NK-92 treated with Interleukin-12 subunit alpha and Interleukin-12 subunit beta, amount 100 ng/mL, for 24 hours (cell line): Measurements from ENCODE around the gene WIPF3.

Experiments
- DNase-seq: peaks from one replicate; lab custom pipeline; 2025; lab: John Stamatoyannopoulos, UW

The WIPF3 gene

DNA sequence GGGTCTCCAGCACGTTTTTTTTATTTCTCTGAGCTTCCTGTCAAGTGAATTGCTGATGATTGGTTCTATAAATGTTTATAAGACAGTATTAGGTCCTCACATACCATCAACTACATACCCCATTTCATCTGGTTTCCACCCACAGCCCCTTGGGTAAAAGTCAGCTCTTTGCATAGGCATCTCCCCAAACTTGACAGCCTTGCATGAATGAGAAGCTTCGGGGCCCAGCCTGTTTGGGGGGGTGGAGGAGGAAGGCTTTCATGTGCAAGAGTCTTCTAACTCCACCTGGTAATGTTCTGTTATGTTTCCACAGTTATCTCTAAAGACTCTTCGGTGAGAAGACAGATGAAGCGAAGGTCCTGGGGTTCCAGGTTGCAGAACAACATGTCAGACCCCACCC is 107.9 kb downstream of the WIPF3 start:
- DNase-seq: no peak

DNA sequence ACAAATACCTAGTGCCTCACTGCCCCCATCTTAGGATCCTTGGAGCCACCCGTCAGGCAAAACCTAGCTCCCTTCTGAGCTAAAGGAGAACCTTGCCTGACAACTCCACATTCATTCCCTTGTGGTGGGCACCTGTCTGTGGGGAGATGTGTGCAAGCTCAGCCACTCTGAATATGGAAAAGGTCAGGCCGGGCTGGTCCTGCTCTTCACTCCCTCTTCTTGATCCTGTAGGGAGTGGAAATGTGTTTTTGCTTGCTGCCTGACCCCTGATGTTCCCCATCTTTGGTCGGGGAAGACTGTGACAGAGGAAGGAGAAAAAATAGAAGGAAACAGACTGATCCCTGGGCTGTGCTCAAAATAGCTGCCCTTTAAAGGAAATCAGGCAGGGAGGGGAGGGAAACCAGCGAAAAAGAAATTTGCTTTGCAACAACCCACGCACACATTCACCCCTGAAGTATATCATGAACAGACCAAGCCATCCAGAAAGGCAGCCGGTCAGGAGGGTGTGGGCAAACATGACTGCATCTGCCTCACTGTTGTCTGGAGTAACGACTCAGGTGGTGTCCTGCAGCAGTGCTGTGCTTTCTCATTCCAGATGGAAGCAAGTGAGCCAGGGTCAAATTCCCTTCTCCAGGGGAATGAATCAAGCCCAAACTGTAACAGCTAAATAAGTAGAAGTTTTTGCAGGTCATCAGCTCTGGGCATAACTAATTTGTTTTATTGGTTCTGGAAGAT is 109.3 kb downstream of the WIPF3 start:
- no peak for DNase-seq

DNA sequence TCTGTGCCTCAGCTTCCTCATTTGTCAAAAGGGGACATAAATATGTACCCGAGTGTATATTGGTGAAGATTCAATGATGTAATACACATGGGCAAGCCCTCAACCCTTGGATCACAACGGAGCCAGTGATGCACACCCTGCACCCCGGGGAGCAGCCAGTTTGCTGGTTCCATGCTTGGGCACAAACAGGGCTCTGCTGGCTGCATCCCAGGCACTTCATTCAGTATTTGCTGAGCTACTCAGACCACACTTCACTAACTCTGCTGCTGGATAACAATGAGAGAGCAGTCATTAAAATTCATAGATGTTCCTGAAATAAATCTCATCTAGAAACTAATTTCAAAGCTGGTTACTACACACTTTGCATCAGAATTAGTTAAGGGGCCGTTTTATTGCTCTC is 111.3 kb downstream of the WIPF3 start:
- DNase-seq: no peak

DNA sequence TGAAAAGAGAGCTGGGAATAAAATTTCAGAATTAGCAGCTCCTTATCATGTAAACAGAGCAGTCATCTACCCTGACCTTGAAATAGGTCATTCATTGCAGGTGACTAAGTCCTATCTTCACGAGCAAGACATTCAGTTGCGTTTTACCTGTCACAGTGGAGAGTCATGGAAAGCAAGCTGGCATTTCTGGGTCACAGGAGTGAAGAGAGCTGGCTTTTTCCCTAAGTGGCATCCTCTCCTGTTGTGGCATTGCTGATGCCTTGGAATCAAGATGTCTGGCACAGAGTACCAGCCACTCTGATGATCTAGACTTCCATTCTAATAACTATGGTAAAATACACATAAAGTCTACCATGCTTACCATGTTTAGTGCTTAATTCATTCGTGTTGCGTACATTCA is 112.5 kb downstream of the WIPF3 start:
- DNase-seq: no peak

DNA sequence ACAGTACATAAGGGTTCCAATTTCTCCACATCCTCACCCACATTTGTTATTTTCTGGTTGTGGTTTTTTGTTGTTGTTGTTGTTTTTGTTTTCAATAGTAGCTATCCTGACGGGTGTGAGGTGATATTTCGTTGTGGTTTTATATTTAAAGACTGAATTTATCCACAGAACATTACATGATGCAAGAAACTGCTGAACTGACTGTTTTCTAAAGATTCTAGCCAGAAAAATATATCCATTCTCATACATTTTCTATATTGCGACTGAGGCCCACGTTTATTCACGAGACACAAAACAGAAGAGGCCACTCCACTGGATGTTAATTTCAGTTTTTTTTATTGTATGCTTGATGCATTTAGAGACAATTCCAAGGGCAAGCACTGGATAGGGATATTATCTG is 113.5 kb downstream of the WIPF3 start:
- no peak for DNase-seq

DNA sequence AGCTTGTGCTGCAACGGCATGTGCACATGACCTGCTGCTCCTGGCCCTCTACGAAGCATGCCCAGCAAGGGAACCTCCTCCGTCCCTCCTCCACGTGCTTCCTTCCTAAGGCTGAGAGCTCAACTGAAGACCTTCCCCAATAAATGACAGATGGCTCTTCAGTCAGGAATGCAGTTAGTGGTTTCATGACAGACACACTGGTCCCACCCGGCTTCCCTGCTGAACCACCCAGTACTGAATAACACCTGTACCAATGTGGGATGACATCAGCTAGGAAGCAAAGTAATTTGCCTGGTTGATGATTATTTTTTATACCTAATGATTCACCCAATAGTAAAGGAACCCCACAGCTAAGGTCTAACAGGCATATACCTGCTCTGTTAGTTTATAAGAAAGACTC is 114.2 kb downstream of the WIPF3 start:
- DNase-seq: no peak

DNA sequence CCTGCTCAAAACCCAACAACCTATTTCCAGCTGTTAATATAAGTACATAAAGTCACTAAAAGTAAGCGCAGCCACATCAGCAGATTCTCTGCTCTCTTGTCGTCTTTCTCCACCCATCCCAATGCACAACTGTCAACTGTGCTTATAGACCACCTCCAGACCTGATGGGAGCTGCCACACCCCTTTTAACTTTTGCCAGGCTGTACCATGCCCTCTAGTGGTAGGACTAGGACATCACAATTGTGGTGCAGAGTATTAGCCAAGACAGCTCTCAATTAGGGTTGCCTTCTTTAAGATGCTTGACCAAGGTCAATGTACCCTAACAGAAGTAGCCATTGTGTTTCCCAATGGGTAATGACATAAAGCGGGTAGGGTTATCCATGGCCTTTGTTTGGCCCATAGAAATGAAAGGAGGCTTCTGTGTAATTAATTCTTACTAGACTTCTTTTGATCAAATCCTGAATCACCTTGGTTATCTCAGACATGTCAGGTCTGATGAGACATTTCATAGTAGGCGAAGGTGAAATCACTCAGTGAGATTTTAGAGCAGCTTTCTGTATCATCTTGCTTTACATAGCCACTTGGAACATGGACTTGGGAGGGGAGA is 115.2 kb downstream of the WIPF3 start:
- peak; percentile 5 for DNase-seq

DNA sequence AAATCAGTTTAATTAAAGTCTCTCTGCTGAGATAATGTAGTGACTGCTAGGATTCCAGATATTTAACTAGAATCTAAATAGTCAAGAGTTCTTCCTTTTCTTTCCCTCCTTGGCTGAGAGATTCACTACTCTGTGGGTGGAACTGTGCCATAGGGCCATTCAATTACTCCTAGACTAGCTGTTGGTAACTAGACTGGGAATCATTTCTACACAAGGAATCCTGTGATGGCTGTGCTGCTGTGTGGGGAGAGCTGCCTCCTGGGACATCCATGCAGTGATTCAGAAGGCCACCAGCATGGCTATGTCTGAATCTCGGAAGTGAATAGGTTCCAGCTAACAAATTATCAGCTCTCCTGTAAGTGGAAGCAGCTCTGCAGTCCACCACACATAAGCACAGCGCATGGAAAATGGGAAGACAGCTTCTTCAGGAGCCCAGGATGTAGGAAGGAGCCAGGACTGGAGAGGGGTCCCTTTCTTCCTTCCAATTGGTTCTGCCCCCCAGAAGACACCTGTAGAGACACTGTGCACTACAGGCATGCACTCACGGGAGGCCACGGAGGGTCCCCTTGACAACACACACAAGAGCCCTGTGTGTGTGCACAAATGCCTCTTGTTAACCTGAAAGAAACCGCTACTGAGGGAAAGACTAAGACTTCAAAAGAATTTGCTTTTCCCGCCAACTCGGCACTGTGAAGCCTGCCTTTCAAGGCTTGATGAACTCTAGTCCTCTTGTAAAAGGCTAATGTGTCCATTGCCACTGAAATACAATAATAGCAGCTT is 116.8 kb downstream of the WIPF3 start:
- DNase-seq: no peak

DNA sequence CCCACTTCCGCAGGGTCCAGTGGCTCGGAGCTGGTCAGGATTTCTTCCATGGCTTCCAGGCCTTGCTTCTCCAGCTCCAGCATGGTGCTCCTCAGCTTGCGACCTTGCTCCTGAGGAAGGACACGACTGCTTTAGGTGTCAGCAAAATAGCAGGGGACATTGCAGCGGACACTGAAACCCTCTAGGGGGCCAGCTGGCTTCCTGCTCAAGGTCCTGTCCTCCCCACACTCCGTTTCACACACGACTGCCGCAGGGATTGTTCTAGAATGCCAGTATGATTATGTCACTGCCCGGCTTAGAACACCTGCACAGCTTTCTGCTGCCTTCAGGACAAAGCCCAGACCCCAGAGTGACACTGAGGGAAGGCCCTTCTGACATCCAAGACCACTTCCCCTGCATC is 117.7 kb downstream of the WIPF3 start:
- no peak for DNase-seq

DNA sequence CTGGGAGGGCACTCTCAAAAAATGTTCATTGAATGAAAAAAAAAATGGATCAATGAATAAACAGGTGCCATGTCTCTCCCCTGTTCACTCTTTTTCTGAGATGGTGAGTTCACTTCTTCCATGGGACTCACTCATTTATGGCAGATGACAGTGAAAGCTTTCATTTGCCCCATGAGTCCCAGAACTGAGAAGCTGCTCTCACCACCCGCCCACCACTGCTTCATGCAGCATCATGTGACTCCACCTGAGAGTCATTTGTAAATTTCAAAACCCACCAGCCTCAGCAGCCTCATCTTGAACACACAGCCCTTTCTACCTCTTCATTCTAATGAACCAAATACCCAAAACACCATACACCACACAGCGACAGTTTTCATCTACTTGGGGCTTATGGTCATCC is 118.4 kb downstream of the WIPF3 start:
- no peak for DNase-seq

DNA sequence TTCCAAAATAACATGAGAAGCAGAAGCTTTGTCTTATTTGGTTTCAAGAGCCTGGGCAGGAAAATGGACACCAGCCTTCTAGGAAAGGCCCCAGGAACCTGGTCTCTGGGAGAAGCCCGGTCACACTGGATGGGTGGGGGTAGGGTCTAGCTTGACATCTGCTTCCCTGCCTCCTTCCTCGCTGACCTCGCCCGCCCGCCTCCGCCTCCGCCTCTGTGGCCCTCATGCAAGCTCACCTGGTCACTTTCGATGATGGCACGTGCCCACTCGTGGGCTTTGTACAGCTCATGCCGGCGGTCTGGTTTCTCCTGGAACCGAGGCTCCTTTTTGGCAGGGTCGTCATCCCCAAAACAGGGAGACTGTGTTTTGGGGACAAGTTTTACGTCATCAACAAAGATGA is 119.9 kb downstream of the WIPF3 start:
- DNase-seq: no peak

DNA sequence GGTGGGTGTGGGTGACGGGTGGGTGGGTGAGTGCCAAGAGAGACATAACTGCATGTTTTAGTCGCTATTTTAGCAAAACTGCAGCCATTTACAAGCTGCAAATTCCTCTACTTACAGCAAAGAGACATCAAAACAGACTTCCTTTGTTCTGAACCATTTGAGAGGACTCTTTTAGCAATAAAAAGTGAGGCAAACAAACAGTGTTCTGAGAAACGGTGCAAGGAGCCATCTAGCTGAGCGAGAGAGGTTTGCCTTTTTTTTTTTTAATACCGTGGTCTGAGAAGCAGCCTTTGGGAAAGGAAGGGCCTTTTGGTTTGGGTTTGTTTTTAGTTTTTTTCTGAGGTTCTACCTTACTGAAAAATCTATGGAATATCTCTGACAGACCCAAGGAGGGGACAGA is 120.4 kb downstream of the WIPF3 start:
- no peak for DNase-seq

DNA sequence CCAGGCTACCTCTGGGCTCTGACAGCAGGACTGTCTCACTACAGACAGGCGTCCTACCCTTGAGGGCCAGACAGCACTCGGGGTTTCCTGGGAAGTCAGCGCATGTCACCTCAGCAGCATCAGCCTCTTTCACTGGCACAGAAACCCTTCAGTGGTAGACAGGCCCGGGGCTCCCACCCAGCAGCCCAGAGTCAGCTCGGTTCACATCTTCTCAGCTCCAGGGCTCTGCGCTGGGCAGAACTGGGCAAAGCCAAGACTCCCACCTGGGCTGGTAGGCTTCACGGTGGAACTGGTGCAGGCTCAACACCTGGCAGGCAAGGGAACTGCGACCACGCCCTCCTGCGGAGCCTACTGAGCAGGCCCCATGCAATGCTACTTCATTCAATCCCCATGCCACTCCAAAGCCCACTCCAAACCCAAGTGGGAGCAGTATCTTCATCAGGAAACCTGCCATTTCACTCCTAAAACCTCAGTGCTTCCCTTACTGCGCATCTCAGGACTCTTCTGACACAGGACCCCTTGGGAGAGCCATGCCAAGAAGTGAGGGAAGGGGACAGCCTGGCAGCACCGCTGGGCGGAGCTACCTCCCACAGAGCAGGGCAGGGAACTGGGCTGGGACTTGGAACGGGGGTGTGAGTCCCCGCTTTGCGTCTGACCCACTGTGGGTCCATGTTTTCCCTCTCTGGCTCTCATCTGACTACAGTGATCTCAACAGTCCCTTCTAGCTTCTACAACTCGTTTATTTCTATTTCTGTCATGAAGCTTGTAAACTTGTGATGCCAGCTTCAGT is 122.9 kb downstream of the WIPF3 start:
- no peak for DNase-seq

DNA sequence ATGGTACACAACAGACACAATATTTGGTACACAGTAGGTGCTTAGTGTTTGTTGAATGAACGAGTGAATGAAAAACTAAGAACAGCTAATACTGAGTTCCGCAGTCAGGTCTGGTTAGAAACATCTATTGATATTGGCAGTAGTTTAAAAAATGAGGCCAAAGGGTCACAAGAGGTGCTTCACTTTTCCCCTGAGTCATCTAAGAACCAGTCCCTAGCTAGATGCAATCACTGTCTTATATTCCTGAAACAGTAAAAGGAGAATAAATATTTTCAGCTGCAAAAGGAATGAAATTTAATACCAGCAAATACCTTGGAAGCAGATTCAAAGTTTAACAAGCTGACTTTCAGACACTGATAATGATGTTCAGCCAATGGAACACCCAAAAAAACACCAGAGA is 128.8 kb downstream of the WIPF3 start:
- no peak for DNase-seq

DNA sequence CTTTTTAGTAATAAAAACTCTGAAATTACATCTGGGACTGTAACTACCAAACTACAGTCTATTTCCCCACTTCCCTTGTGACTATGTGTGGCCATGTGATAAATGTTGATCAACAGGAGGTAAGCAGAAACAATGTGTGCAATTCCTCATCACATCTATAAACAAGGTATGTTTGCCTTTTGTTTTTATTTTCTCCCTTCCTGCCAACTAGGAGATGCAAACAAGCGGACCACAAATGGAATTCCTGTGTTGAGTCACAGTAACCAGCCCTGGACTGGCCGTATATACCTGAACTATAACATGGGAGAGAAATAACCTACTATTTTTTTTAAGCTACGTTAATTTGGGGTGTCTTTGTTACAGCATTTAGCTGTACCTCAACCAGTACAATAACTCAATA is 130.8 kb downstream of the WIPF3 start:
- DNase-seq: no peak

DNA sequence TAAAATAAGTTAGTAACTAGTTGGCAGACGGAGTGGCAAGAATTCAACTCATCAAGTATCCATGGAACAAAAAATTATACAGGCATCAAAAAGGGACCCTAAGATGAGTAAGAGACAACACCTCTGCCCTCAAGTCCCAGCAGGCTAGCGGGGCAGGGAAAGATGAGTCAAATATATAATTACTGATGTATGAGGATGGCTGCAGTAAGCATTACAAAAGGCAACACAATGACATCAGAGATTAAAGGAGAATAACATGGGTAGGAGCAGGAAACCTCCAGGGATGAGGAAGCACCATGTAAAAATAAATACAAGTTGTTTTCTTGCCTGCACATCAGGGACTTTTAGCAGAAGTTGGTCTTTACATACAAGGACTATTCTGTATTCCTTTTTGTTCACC is 133.9 kb downstream of the WIPF3 start:
- DNase-seq: no peak

DNA sequence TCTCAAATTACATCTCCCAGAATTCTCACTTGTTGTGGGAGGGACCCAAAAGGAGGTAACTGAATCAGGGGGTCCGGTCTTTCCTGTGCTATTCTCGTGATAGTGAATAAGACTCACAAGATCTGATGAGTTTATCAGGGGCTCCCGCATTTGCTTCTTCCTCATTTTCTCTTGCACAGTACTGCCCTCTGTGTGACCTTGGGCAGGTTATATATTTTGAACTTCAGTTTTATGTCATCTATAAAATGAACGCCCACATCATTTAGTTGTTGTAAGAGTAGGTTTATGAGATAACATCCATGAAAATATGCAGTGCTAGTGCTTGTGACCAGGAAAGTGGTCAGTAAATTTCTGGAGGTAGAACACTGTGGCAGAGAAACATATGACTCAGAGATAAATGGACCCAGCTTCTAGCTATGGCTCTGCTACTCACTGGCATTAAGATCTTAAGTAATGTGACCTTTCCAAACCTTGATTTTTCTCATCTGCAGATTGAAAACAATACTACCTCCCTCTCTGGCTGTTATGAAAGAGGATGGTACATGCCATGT is 139.0 kb downstream of the WIPF3 start:
- DNase-seq: no peak

DNA sequence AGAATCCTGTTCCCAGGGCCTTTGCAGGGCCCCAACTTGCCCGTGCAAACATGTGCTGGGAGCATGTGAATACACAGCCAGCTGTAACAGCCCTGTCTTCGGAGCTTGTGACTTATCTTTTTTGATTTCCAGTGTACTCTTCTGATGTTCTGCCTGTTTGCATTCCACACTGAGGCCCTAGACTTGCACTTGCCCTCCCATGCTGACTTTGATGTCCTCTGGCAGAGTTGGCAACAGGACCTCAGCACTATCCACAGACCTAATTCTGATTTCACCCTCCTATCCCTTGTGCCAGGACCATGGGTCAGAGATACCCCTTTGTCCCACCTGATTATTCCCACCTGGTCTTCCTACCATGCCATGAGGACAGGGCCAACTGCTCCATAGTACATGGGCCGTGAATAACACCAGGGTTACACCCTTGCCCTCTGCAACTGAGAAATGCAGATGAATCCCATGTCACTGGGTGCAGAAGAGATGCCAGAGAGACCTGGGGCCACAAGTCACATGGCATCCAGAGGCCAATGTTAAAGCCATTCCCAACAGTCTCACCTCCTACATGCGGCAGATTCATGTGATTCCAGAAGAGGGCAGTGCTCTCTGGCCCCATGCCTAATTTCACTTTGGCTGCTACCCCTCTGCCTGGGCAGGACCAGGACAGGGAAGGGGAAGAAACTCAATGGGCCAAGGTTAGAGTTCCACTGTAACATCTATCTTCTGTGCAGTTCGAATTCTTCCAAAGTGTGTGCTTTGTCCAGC is 140.3 kb downstream of the WIPF3 start:
- DNase-seq: no peak

DNA sequence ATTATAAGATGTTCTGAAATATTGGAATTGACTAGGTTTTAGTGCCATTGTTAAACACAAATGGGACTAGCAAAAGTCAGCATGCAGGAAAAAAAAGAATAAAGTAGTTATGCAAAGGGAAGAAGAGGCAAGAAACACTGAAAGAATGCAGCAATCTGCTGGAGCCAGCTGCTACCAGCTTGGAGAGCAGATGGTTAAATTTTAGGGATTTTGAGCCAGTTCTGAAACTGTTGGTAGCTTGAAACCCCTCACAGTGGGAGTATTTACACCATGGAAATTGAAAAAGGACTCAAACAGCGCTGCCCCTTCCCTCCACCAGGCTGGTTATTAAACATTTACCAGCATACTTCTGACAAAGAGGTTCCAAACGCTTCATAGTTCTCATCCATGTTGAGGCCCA is 142.3 kb downstream of the WIPF3 start:
- no peak for DNase-seq

DNA sequence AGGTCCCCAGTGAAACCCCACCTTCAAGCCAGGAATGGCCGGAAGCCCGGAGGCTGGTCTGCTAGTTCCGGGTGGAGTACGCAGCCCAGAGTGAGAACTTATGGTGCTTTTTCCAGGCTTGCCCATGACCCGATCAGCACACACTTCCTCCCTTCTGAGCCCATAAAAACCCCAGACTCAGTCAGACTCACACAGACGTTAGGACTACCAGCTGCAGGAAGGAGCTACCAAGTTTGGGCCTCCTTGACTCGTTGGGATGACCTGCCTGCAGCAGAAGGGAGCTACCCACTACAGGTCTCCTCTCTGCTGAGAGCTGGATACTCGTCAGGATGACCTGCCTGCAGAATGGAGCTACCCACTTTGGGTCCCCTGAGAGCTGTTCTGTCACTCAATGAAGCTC is 144.2 kb downstream of the WIPF3 start:
- no peak for DNase-seq

DNA sequence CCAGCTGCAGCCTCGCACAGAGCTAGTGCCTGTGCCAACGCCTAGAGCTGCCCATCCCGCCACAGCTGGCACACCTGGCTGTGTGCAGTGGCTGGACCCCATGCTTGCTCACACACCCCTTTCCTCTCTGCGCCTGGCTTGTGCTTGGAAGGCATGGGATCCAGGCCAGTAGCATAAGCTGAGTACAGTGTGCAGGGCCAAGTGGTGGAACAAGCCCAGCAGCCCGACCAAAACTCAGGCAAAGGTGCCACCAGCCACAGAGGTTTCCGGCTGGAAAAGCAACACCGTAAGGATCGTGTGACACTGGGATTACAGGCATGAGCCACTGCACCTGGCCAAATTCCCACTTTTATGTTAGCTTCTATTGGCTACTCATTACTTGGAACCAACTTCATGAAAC is 144.9 kb downstream of the WIPF3 start:
- DNase-seq: no peak
